Measurements from ENCODE around the gene AHCYL2. TPM values are rescaled to one million over a fixed set of nuclear protein-coding genes. Genes with fewer than 3 reads are reported as not detected.
"Not testable (repeated sequence)": the region's sequence is repeated elsewhere in the genome, so short reads cannot be mapped to it uniquely, and the experiment has no call there.

The AHCYL2 gene
- polyA plus RNA-seq, 2 donors: 3.8 to 5.5 TPM

- 66 to 69% methylated on average over 5 of the region's 5 CpGs for WGBS, 2 donors
- no peak overlapping the region for H3K27ac ChIP-seq (ENCODE audit: low read depth in 2 of 2, low read length in 1 of 2)
These were observed 214.2 kb downstream of the AHCYL2 start for GRCh38 chr7:129438839-129439651.

GRCh38 chr7:129439963-129440625 lies 215.3 kb downstream of the AHCYL2 start:
- Histone ChIP-seq H3K27ac (ENCODE audit: low read depth in 2 of 2, low read length in 1 of 2) (no peak overlapping the region), H3K9me3 (ENCODE audit: control insufficient read depth in 2 of 2, insufficient read depth in 1 of 2, low read depth in 1 of 2, low read length in 1 of 2) (no peaks in the 10 kb centered on the region), H3K4me1 (ENCODE audit: control insufficient read depth in 2 of 2, insufficient read depth in 2 of 2, low read length in 1 of 2) (no peaks in the 10 kb centered on the region), H3K36me3 (ENCODE audit: control insufficient read depth in 2 of 2, insufficient read depth in 2 of 2, low read length in 1 of 2) (no peaks in the 10 kb centered on the region), H3K4me3 (ENCODE audit: low read depth in 1 of 2, low read length in 2 of 2) (no peak overlapping the region), H3K27me3 (ENCODE audit: control insufficient read depth in 1 of 2, insufficient read depth in 2 of 2, low read length in 2 of 2) (no peaks in the 10 kb centered on the region)
- 94 to 96% methylated on average over 3 of the region's 3 CpGs for WGBS, 2 donors

More at GRCh38 chr7:129438839-129439651, 214.2 kb downstream of the AHCYL2 start:
- Histone ChIP-seq H3K4me1 (ENCODE audit: control insufficient read depth in 2 of 2, insufficient read depth in 2 of 2, low read length in 1 of 2) (no peaks in the 10 kb centered on the region), H3K9me3 (ENCODE audit: control insufficient read depth in 2 of 2, insufficient read depth in 1 of 2, low read depth in 1 of 2, low read length in 1 of 2) (no peaks in the 10 kb centered on the region), H3K27me3 (ENCODE audit: control insufficient read depth in 1 of 2, insufficient read depth in 2 of 2, low read length in 2 of 2) (no peaks in the 10 kb centered on the region), H3K4me3 (ENCODE audit: low read depth in 1 of 2, low read length in 2 of 2) (no peak overlapping the region), H3K36me3 (ENCODE audit: control insufficient read depth in 2 of 2, insufficient read depth in 2 of 2, low read length in 1 of 2) (no peaks in the 10 kb centered on the region)

GRCh38 chr7:129443612-129444011 lies 218.8 kb downstream of the AHCYL2 start:
- Histone ChIP-seq H3K4me3 (ENCODE audit: low read depth in 1 of 2, low read length in 2 of 2) (no peak overlapping the region), H3K27ac (ENCODE audit: low read depth in 2 of 2, low read length in 1 of 2) (no peak overlapping the region), H3K9me3 (ENCODE audit: control insufficient read depth in 2 of 2, insufficient read depth in 1 of 2, low read depth in 1 of 2, low read length in 1 of 2) (no peaks in the 10 kb centered on the region), H3K27me3 (ENCODE audit: control insufficient read depth in 1 of 2, insufficient read depth in 2 of 2, low read length in 2 of 2) (no peaks in the 10 kb centered on the region), H3K4me1 (ENCODE audit: control insufficient read depth in 2 of 2, insufficient read depth in 2 of 2, low read length in 1 of 2) (no peaks in the 10 kb centered on the region), H3K36me3 (ENCODE audit: control insufficient read depth in 2 of 2, insufficient read depth in 2 of 2, low read length in 1 of 2) (no peaks in the 10 kb centered on the region)
- WGBS, 2 donors: 31 to 33% methylated on average over 2 of the region's 2 CpGs

- H3K27ac ChIP-seq (ENCODE audit: low read depth in 2 of 2, low read length in 1 of 2); H3K9me3 ChIP-seq (ENCODE audit: control insufficient read depth in 2 of 2, insufficient read depth in 1 of 2, low read depth in 1 of 2, low read length in 1 of 2); H3K4me1 ChIP-seq (ENCODE audit: control insufficient read depth in 2 of 2, insufficient read depth in 2 of 2, low read length in 1 of 2); H3K27me3 ChIP-seq (ENCODE audit: control insufficient read depth in 1 of 2, insufficient read depth in 2 of 2, low read length in 2 of 2); H3K36me3 ChIP-seq (ENCODE audit: control insufficient read depth in 2 of 2, insufficient read depth in 2 of 2, low read length in 1 of 2); H3K4me3 ChIP-seq (ENCODE audit: low read depth in 1 of 2, low read length in 2 of 2): not testable (repeated sequence)
- WGBS, 2 donors: 79 to 84% methylated on average over 5 of the region's 5 CpGs
These were observed 219.9 kb downstream of the AHCYL2 start for GRCh38 chr7:129444776-129445175.

- H3K36me3 ChIP-seq (ENCODE audit: control insufficient read depth in 2 of 2, insufficient read depth in 2 of 2, low read length in 1 of 2); H3K9me3 ChIP-seq (ENCODE audit: control insufficient read depth in 2 of 2, insufficient read depth in 1 of 2, low read depth in 1 of 2, low read length in 1 of 2); H3K27ac ChIP-seq (ENCODE audit: low read depth in 2 of 2, low read length in 1 of 2); H3K4me3 ChIP-seq (ENCODE audit: low read depth in 1 of 2, low read length in 2 of 2); H3K4me1 ChIP-seq (ENCODE audit: control insufficient read depth in 2 of 2, insufficient read depth in 2 of 2, low read length in 1 of 2); H3K27me3 ChIP-seq (ENCODE audit: control insufficient read depth in 1 of 2, insufficient read depth in 2 of 2, low read length in 2 of 2): not testable (repeated sequence)
- 41 to 64% methylated on average over 2 of the region's 2 CpGs for WGBS, 2 donors
These were observed 222.1 kb downstream of the AHCYL2 start for GRCh38 chr7:129446925-129447324.

- H3K9me3 ChIP-seq (ENCODE audit: control insufficient read depth in 2 of 2, insufficient read depth in 1 of 2, low read depth in 1 of 2, low read length in 1 of 2); H3K36me3 ChIP-seq (ENCODE audit: control insufficient read depth in 2 of 2, insufficient read depth in 2 of 2, low read length in 1 of 2); H3K27ac ChIP-seq (ENCODE audit: low read depth in 2 of 2, low read length in 1 of 2); H3K4me3 ChIP-seq (ENCODE audit: low read depth in 1 of 2, low read length in 2 of 2); H3K4me1 ChIP-seq (ENCODE audit: control insufficient read depth in 2 of 2, insufficient read depth in 2 of 2, low read length in 1 of 2); H3K27me3 ChIP-seq (ENCODE audit: control insufficient read depth in 1 of 2, insufficient read depth in 2 of 2, low read length in 2 of 2): not testable (repeated sequence)
- 98% methylated on average over 6 of the region's 6 CpGs for WGBS, 2 donors
These were observed 222.6 kb downstream of the AHCYL2 start for GRCh38 chr7:129447445-129447844.

- 96% methylated on average over 2 of the region's 2 CpGs for WGBS, 2 donors
- H3K36me3 ChIP-seq (ENCODE audit: control insufficient read depth in 2 of 2, insufficient read depth in 2 of 2, low read length in 1 of 2); H3K4me3 ChIP-seq (ENCODE audit: low read depth in 1 of 2, low read length in 2 of 2); H3K4me1 ChIP-seq (ENCODE audit: control insufficient read depth in 2 of 2, insufficient read depth in 2 of 2, low read length in 1 of 2); H3K27me3 ChIP-seq (ENCODE audit: control insufficient read depth in 1 of 2, insufficient read depth in 2 of 2, low read length in 2 of 2); H3K9me3 ChIP-seq (ENCODE audit: control insufficient read depth in 2 of 2, insufficient read depth in 1 of 2, low read depth in 1 of 2, low read length in 1 of 2); H3K27ac ChIP-seq (ENCODE audit: low read depth in 2 of 2, low read length in 1 of 2): not testable (repeated sequence)
These were observed 223.8 kb downstream of the AHCYL2 start for GRCh38 chr7:129448608-129449007.

GRCh38 chr7:129450295-129450694 lies 225.5 kb downstream of the AHCYL2 start:
- Histone ChIP-seq H3K27ac (ENCODE audit: low read depth in 2 of 2, low read length in 1 of 2) (no peak overlapping the region), H3K4me3 (ENCODE audit: low read depth in 1 of 2, low read length in 2 of 2) (no peak overlapping the region), H3K36me3 (ENCODE audit: control insufficient read depth in 2 of 2, insufficient read depth in 2 of 2, low read length in 1 of 2) (no peaks in the 10 kb centered on the region), H3K9me3 (ENCODE audit: control insufficient read depth in 2 of 2, insufficient read depth in 1 of 2, low read depth in 1 of 2, low read length in 1 of 2) (no peaks in the 10 kb centered on the region), H3K4me1 (ENCODE audit: control insufficient read depth in 2 of 2, insufficient read depth in 2 of 2, low read length in 1 of 2) (no peaks in the 10 kb centered on the region), H3K27me3 (ENCODE audit: control insufficient read depth in 1 of 2, insufficient read depth in 2 of 2, low read length in 2 of 2) (no peaks in the 10 kb centered on the region)

- no peaks in the 10 kb centered on the region for H3K27me3 ChIP-seq (ENCODE audit: control insufficient read depth in 1 of 2, insufficient read depth in 2 of 2, low read length in 2 of 2)
- H3K27ac ChIP-seq (ENCODE audit: low read depth in 2 of 2, low read length in 1 of 2): no peak overlapping the region
These were observed 227.9 kb downstream of the AHCYL2 start for GRCh38 chr7:129452589-129453231.

More at GRCh38 chr7:129452589-129453231, 227.9 kb downstream of the AHCYL2 start:
- 73 to 87% methylated on average over 2 of the region's 2 CpGs for WGBS, 2 donors
- Histone ChIP-seq H3K36me3 (ENCODE audit: control insufficient read depth in 2 of 2, insufficient read depth in 2 of 2, low read length in 1 of 2) (peaks cover 0 to 3% of the 10 kb centered on the region in 2 donors), H3K9me3 (ENCODE audit: control insufficient read depth in 2 of 2, insufficient read depth in 1 of 2, low read depth in 1 of 2, low read length in 1 of 2) (no peaks in the 10 kb centered on the region), H3K4me3 (ENCODE audit: low read depth in 1 of 2, low read length in 2 of 2) (no peak overlapping the region), H3K4me1 (ENCODE audit: control insufficient read depth in 2 of 2, insufficient read depth in 2 of 2, low read length in 1 of 2) (no peaks in the 10 kb centered on the region)

Measured in esophagus (tissue), 2 donors.